Measurements from ENCODE around the gene DCTN5. TPM values are rescaled to one million over a fixed set of nuclear protein-coding genes. Genes with fewer than 3 reads are reported as not detected.
"Not testable (repeated sequence)": the region's sequence is repeated elsewhere in the genome, so short reads cannot be mapped to it uniquely, and the experiment has no call there.

DCTN5 gene
- 102 and 105 TPM in 2 replicates for total RNA-seq

DNA sequence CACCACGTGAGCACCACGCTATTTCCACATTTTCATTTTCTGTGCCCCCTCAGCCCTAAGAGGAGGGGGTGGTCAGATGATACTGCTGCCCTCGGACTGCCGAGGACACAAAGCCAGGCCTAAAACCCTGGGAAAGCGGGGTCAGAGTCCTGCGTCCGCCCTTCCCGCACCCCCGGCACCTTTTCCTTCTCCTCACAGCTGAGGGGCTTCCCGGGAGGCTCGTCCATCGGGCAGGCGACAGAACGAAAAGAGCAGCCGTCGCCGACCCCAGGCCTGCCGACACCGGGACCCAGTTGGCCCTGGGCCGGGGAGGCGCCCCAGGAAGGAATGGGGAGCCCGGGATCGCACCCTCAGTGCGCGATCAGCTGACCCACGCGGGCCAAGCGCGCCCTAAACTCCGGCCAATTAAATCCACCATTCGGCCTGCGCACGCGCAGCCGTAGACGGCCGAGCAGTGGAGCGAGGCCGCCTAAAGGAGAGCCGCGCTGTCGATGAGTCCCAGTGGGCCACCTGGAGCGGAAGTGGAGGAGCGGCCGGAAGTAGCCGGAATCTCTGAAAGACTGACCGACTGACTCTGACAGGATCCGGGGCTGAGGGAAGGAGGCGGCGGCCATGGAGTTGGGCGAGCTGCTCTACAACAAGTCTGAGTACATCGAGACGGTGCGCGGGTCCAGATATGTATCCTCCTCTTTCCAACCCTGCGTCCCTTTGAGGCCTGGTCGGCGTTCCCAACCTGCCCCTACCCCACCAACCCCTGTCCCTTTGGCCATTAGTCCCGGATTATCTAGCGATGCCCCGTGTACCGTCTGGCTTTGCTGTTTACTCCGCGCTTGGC is at the start of gene DCTN5, which contains the start of gene PALB2:
DCTN5 (plus strand) TSS at position 536 of the 835 bp plus-strand sequence; CDS start at position 613, 77 bp downstream.
PALB2 (minus strand) TSS at position 380 of the 835 bp plus-strand sequence; CDS start at position 227, 153 bp downstream.
- Mint-ChIP-seq H3K27ac (peak within 1 kb of the TSS; percentile 97), H3K4me3 (peak within 1 kb of the TSS; percentile 98), H3K36me3 (ENCODE audit: low read depth) (peaks cover 29% of the 10 kb centered on the region), H3K4me1 (ENCODE audit: low read depth) (peaks cover 31% of the 10 kb centered on the region), H3K9me3 (no peaks in the 10 kb centered on the region), H3K27me3 (ENCODE audit: insufficient read depth) (no peaks in the 10 kb centered on the region)
- DNase-seq (ENCODE audit: low spot score): peak; percentile 90
- intact Hi-C loops (cut with micrococcal nuclease): loop anchor here (1.0 to 2.0 kb wide), 6 partner anchors 9 to 136 kb away; partner anchors contain the start of genes EARS2, NDUFAB1, PLK1 and UBFD1

DNA sequence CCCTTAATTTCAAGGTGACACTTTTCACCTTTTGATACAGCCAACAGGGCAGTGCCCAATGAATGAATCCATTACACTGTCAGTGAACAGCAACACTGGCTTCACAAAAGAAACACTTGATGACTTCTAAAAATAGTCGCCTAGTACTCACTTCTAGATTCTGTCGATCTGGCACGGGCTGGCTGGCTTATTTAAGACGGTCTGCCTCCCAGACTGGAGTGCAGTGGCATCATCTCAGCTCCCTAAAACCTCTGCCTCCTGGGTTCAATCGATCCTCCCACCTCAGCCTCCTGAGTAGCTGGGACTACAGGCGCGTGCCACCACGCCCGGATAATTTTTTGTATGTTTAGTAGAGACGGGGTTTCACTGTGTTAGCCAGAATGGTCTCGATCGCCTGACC is 47.1 kb upstream of the DCTN5 start:
- H3K27ac Mint-ChIP-seq: no peak overlapping the region

DNA sequence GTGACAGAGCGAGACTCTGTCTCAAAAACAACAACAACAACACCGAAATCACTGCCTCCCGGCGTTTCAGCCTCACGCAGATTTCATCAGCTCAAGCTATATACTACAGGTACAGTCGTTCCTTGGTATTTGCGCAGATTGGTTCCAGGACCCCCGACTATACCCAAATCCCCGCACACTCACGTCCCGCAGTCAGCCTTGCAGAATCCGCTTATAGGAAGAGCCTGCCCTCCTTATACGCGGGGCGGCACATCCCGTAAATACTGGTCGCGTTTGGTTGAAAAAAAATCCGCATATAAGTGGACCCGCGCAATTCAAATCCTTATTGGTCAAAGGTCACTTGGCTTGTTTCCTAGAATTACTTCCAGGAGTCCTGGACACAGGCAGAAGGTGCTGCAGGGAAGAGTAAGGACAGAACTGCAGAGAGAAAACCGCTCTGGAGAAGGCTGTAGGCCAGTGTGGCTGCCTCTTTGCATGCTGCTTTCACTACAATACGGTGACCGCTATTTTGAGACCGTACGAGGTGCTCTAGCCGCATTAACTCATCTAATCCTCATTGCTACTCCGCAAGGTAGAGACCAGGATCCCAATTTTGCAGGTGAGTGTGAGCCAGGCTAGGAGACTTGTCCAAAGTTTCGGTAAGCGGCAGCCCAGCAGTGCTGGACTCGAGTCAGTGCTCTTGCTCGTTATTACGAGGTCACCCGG is 45.9 kb upstream of the DCTN5 start:
- Mint-ChIP-seq H3K36me3 (ENCODE audit: low read depth) (peaks cover 16% of the 10 kb centered on the region), H3K9me3 (no peaks in the 10 kb centered on the region), H3K27ac (no peak overlapping the region), H3K4me1 (ENCODE audit: low read depth) (peaks cover 30% of the 10 kb centered on the region), H3K4me3 (peak overlapping the region; percentile 88), H3K27me3 (ENCODE audit: insufficient read depth) (no peaks in the 10 kb centered on the region)
- intact Hi-C loops (cut with micrococcal nuclease): no loop called here
- DNase-seq (ENCODE audit: low spot score): no peak

More for the DNA sequence above, 47.1 kb upstream of the DCTN5 start:
- Mint-ChIP-seq H3K36me3 (ENCODE audit: low read depth) (peaks cover 22% of the 10 kb centered on the region), H3K9me3 (no peaks in the 10 kb centered on the region), H3K4me1 (ENCODE audit: low read depth) (peaks cover 30% of the 10 kb centered on the region), H3K27me3 (ENCODE audit: insufficient read depth) (no peaks in the 10 kb centered on the region), H3K4me3 (no peak overlapping the region)
- intact Hi-C loops (cut with micrococcal nuclease): no loop called here
- DNase-seq (ENCODE audit: low spot score): no peak

DNA sequence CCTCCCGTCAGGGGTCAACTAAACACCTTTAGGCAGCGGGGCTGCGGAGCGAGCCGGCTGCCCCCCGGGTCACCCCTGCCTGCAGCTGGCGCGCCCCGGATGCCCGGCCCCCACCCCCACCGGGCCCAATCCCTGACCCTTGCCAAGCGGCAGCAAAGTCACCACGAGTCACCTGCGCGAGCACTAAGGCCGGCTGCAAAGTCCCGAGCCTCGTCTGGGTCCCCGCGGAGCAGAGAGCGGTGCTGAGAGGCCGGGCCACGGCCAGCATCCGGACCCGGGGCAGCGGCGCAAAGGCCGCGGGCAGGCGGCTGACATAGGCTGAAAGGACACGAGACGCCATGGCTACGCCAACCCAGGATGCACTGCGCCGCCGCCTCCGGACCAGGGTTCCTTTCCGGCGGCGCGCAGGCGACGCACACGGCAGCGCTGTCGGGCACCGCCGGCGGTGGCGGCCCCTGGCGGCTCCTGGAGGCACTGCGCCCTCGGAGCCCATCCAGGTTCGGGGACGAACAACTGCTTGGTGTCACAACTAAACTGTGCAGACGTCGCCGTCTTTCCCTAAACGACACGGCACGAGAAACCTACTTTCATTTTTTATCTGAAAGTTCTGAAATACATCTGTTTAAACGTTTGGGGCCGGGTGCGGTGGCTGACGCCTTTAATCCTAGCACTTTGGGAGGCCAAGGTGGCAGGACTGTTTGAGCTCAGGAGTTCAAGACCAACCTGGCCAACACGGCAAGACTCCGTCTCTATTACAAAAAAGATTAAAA is 45.1 kb upstream of the DCTN5 start, which contains the start of gene NDUFAB1:
NDUFAB1 (minus strand) TSS at position 366 of the 770 bp plus-strand sequence; CDS start at position 340, 26 bp downstream.
- Mint-ChIP-seq H3K9me3 (no peaks in the 10 kb centered on the region), H3K4me3 (peak within 1 kb of the TSS; percentile 88), H3K4me1 (ENCODE audit: low read depth) (peaks cover 30% of the 10 kb centered on the region), H3K36me3 (ENCODE audit: low read depth) (peaks cover 16% of the 10 kb centered on the region), H3K27me3 (ENCODE audit: insufficient read depth) (no peaks in the 10 kb centered on the region), H3K27ac (peak within 1 kb of the TSS; percentile 80)
- DNase-seq (ENCODE audit: low spot score): peak; percentile 90
- intact Hi-C loops (cut with micrococcal nuclease): loop anchor here (1.0 to 2.0 kb wide), 5 partner anchors 39 to 144 kb away; partner anchors contain the start of genes DCTN5, EARS2, PALB2 and PLK1

DNA sequence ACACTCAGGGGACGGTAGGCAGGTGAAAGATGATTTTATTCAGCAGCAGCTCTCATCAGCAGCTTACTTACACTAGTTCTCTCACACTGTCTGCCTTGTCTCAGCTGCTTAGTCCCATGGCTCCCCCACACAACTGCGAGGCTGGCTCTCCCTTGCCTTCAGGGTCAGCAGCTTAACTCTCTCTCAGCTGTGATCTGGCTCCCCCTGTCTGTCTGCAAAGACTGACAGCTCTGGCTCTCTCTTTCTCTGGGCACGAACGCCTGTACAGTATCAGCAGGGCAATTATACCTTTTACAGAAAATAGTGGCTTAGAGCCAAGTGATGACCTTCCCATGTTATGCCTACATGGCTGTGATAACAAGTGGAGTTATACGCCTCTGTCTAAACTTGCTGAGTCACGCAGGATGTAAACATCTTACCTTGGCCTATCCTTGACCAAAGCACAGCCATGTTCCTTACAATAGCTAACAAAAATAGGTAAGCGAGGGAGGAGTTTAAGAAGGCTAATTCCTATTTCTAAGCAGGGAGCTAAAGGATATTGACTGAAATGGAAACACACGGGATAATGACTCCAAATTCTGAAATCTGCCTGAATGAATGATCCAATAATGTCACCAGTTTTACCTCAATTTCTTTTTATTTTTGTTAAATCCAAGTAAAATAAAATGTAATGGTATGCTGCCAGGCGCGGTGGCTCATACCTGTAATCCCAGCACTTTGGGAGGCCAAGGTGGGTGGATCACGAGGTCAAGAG is 44.1 kb upstream of the DCTN5 start:
- H3K36me3 Mint-ChIP-seq (ENCODE audit: low read depth): peaks cover 11% of the 10 kb centered on the region
- H3K4me3 Mint-ChIP-seq: peak overlapping the region; percentile 53
- intact Hi-C loops (cut with micrococcal nuclease): loop anchor here (2.0 kb wide), 1 partner anchor 82 kb away; no protein-coding TSS in a partner anchor
- H3K9me3 Mint-ChIP-seq: no peaks in the 10 kb centered on the region
- DNase-seq (ENCODE audit: low spot score): no peak
- peaks cover 21% of the 10 kb centered on the region for H3K4me1 Mint-ChIP-seq (ENCODE audit: low read depth)
- peak overlapping the region; percentile 65 for H3K27ac Mint-ChIP-seq
- no peaks in the 10 kb centered on the region for H3K27me3 Mint-ChIP-seq (ENCODE audit: insufficient read depth)

DNA sequence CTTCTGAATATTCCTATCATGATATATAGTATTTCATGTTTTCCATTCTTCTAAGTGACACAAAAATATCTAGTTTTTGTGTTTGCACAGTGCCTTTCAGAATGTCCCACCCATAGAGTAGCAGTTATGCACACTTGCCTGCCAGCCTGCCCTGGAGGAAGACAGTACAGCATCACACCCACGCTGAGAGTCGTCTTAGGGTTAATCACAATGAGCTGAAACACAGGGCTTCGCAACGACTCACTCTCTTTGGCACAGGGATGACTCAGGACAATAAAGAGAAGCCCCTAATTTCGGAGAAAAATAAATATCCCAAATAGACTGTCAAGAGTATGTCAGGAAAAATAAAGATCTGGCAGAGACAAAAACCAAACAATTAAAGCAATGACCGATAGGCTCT is 33.5 kb upstream of the DCTN5 start:
- no peak overlapping the region for H3K27ac Mint-ChIP-seq
- no peaks in the 10 kb centered on the region for H3K9me3 Mint-ChIP-seq
- intact Hi-C loops (cut with micrococcal nuclease): no loop called here
- H3K4me3 Mint-ChIP-seq: no peak overlapping the region
- H3K4me1 Mint-ChIP-seq (ENCODE audit: low read depth): no peaks in the 10 kb centered on the region
- H3K36me3 Mint-ChIP-seq (ENCODE audit: low read depth): peaks cover 14% of the 10 kb centered on the region
- H3K27me3 Mint-ChIP-seq (ENCODE audit: insufficient read depth): no peaks in the 10 kb centered on the region
- DNase-seq (ENCODE audit: low spot score): no peak

DNA sequence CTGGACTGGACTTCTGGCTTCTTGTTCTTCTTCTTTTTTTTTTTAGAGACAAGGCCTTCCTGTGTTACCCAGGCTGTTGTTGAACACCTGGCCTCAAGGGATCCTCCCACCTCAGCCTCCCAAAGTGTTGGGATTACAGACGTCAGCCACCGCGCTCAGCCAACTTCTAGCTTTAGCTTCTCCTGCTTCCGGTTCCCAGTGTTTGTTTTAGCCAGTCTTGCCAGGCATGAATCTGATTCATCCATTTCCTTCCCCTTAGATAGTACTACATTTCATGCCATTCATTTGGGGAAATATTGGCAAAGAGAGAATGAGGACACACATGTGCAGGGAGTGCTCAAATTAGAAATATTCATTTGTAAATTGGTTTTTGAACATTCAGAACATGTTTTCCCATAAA is 33.1 kb upstream of the DCTN5 start:
- intact Hi-C loops (cut with micrococcal nuclease): no loop called here
- Mint-ChIP-seq H3K27me3 (ENCODE audit: insufficient read depth) (no peaks in the 10 kb centered on the region), H3K9me3 (no peaks in the 10 kb centered on the region), H3K36me3 (ENCODE audit: low read depth) (peaks cover 13% of the 10 kb centered on the region), H3K4me1 (ENCODE audit: low read depth) (no peaks in the 10 kb centered on the region), H3K27ac (no peak overlapping the region), H3K4me3 (no peak overlapping the region)
- DNase-seq (ENCODE audit: low spot score): no peak

DNA sequence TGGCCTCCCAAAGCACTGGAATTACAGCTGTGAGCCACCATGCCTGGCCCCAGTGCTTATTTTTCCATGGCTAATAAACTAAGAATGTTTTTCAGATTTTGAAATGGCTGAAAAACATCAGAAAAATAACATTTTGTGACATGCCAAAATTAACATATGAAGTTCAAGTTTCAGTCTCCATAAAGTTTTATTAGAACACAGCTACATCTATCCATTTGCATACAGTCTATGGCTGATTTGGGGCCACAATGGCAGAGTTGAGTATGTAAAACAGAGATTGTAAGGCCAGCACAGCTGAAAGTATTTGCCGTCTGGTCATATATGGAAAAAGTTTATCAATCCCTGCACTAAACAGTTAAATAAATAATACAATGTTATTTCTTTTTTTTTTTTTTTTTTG is 31.3 kb upstream of the DCTN5 start:
- DNase-seq (ENCODE audit: low spot score): no peak
- H3K4me1 Mint-ChIP-seq (ENCODE audit: low read depth): no peaks in the 10 kb centered on the region
- H3K9me3 Mint-ChIP-seq: no peaks in the 10 kb centered on the region
- peaks cover 12% of the 10 kb centered on the region for H3K36me3 Mint-ChIP-seq (ENCODE audit: low read depth)
- no peak overlapping the region for H3K27ac Mint-ChIP-seq
- intact Hi-C loops (cut with micrococcal nuclease): no loop called here
- no peak overlapping the region for H3K4me3 Mint-ChIP-seq
- H3K27me3 Mint-ChIP-seq (ENCODE audit: insufficient read depth): no peaks in the 10 kb centered on the region

DNA sequence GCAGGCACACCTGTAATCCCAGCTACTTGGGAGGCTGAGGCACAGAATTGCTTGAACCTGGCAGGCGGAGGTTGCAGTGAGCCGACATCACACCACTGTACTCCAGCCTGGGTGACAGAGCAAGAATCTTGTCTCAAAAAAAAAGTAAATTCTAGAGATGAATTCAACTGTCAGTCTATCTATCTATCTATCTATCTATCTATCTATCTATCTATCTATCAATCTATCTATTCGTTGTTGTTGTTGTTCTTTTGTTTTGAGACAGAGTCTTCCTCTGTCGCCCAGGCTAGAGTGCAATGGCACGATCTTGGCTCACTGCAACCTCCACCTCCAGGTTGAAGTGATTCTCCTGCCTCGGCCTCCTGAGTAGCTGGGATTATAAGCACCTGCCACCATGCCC is 30.4 kb upstream of the DCTN5 start:
- H3K4me1 Mint-ChIP-seq (ENCODE audit: low read depth); H3K27me3 Mint-ChIP-seq (ENCODE audit: insufficient read depth); DNase-seq (ENCODE audit: low spot score); H3K9me3 Mint-ChIP-seq; H3K4me3 Mint-ChIP-seq; intact Hi-C loops (cut with micrococcal nuclease); H3K27ac Mint-ChIP-seq: not testable (repeated sequence)
- peaks cover 13% of the 10 kb centered on the region for H3K36me3 Mint-ChIP-seq (ENCODE audit: low read depth)

DNA sequence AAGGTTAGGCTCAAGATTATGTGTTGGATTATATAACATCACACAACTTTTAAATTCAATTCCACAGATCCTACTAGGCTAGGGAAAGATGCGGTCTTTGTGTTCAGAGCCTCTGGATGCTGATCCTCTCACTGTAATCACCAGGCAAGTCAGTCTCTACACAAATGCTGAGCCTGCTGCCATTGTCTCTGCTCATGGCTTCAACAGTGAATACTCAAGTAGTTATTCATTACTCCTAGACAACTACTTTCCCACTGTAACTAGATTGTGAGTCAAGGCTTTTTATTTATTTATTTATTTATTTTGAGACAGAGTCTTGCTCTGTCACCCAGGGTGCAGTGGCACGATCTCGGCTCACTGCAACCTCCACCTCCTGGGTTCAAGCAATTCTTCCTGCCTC is 29.3 kb upstream of the DCTN5 start:
- Mint-ChIP-seq H3K9me3 (no peaks in the 10 kb centered on the region), H3K4me3 (no peak overlapping the region), H3K36me3 (ENCODE audit: low read depth) (peaks cover 17% of the 10 kb centered on the region), H3K27ac (no peak overlapping the region), H3K27me3 (ENCODE audit: insufficient read depth) (no peaks in the 10 kb centered on the region), H3K4me1 (ENCODE audit: low read depth) (no peaks in the 10 kb centered on the region)
- intact Hi-C loops (cut with micrococcal nuclease): no loop called here
- DNase-seq (ENCODE audit: low spot score): no peak

DNA sequence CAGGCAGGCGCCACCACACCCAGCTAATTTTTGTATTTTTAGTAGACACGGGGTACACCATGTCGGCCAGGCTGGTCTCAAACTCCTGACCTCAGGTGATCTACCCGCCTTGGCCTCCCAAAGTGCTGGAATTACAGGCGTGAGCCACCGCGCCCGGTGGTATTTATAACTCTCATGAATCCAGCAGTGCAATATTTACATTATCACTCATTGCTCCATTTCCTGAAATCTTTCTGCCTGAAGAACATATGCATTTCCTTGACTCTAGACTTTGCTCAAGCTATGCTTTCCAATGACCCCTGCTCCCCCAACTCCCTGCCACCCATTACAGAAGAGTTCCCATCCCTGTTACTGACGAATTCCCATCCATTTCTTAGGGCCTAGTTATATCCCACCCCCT is 25.5 kb upstream of the DCTN5 start:
- Mint-ChIP-seq H3K4me3 (no peak overlapping the region), H3K9me3 (no peaks in the 10 kb centered on the region), H3K36me3 (ENCODE audit: low read depth) (peaks cover 20% of the 10 kb centered on the region), H3K4me1 (ENCODE audit: low read depth) (no peaks in the 10 kb centered on the region), H3K27ac (no peak overlapping the region), H3K27me3 (ENCODE audit: insufficient read depth) (no peaks in the 10 kb centered on the region)
- intact Hi-C loops (cut with micrococcal nuclease): no loop called here
- DNase-seq (ENCODE audit: low spot score): no peak

DNA sequence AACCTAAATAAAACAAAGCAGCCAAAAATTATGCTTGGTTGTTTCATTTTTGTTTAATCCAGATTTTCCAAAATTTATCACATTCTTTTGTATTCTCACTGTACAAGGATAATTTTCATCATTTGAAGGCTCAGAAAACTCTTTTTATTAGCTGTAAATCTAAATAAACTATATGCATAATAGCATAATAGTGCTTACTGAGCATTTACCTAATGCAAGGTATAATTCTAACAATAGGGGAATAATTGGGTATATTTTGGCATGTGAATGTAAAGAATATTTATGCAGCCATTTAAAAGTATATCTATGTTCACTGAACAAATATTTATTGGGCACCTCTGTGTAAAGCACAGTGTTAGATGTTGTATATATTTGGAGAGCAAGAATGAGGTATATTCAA is 17.2 kb upstream of the DCTN5 start:
- H3K9me3 Mint-ChIP-seq: no peaks in the 10 kb centered on the region
- no peak overlapping the region for H3K4me3 Mint-ChIP-seq
- DNase-seq (ENCODE audit: low spot score): no peak
- H3K36me3 Mint-ChIP-seq (ENCODE audit: low read depth): peaks cover 41% of the 10 kb centered on the region
- H3K4me1 Mint-ChIP-seq (ENCODE audit: low read depth): peaks cover 4% of the 10 kb centered on the region
- intact Hi-C loops (cut with micrococcal nuclease): no loop called here
- no peaks in the 10 kb centered on the region for H3K27me3 Mint-ChIP-seq (ENCODE audit: insufficient read depth)
- no peak overlapping the region for H3K27ac Mint-ChIP-seq
